HEK293T (cell line): ENCODE data around the gene PDE7B.

Experiments used
- CTCF ChIA-PET: fragments of 350-600 bp; formaldehyde crosslinking; extraction: SDS; loops from one replicate; lab custom pipeline; 2021; ENCODE audit warnings: antibody characterized with exemption, inconsistent platforms; lab: Yijun Ruan, JAX
- POLR2A ChIA-PET: fragments of 350-600 bp; formaldehyde crosslinking; extraction: SDS; loops from one replicate; lab custom pipeline; 2020; ENCODE audit warnings: antibody characterized with exemption, inconsistent platforms; lab: Yijun Ruan, JAX
- DNase-seq: peaks from one replicate; pipeline ENCODE4 v3.0.0; 2012; ENCODE audit warnings: mixed read lengths; ENCODE audit errors: extremely low spot score
- ARNT ChIP-seq: fragments of 450-650 bp; IDR thresholded peaks from 2 replicates; pipeline ENCODE4 v1.6.1; 2017; ENCODE audit warnings: mild to moderate bottlenecking
- BHLHE40 ChIP-seq: fragments of 450-650 bp; IDR thresholded peaks from 2 replicates; pipeline ENCODE4 v1.6.1; 2016; ENCODE audit warnings: mild to moderate bottlenecking, moderate library complexity, borderline replicate concordance
- CTBP1 ChIP-seq: fragments of 450-650 bp; IDR thresholded peaks from 2 replicates; pipeline ENCODE4 v1.6.1; 2016; ENCODE audit warnings: borderline replicate concordance
- ELF4 ChIP-seq: fragments of 450-650 bp; IDR thresholded peaks from 2 replicates; pipeline ENCODE4 v1.6.1; 2017; ENCODE audit warnings: antibody characterized with exemption
- FOXA1 ChIP-seq: fragments of 450-650 bp; IDR thresholded peaks from 2 replicates; pipeline ENCODE4 v1.6.1; 2016; ENCODE audit warnings: mild to moderate bottlenecking
- FOXK2 ChIP-seq: fragments of 450-650 bp; IDR thresholded peaks from 2 replicates; pipeline ENCODE4 v1.6.1; 2016; ENCODE audit warnings: mild to moderate bottlenecking
- FOXM1 ChIP-seq: fragments of 450-650 bp; IDR thresholded peaks from 2 replicates; pipeline ENCODE4 v1.6.1; 2017; ENCODE audit warnings: mild to moderate bottlenecking, borderline replicate concordance
- HDGF ChIP-seq: fragments of 450-650 bp; IDR thresholded peaks from 2 replicates; pipeline ENCODE4 v1.6.1; 2017; ENCODE audit warnings: antibody characterized with exemption, borderline replicate concordance
- L3MBTL2 ChIP-seq: fragments of 450-650 bp; conservative IDR thresholded peaks from 2 replicates; pipeline ENCODE4 v1.6.1; 2016; ENCODE audit warnings: mild to moderate bottlenecking
- LEF1 ChIP-seq: fragments of 450-650 bp; IDR thresholded peaks from 2 replicates; pipeline ENCODE4 v1.6.1; 2017; ENCODE audit warnings: mild to moderate bottlenecking, borderline replicate concordance
- NFRKB ChIP-seq: fragments of 450-650 bp; IDR thresholded peaks from 2 replicates; pipeline ENCODE4 v1.6.1; 2016; ENCODE audit warnings: mild to moderate bottlenecking, moderate library complexity
- SP1 ChIP-seq: fragments of 450-650 bp; IDR thresholded peaks from 2 replicates; pipeline ENCODE4 v1.6.1; 2017
- SUZ12 ChIP-seq: fragments of 450-650 bp; IDR thresholded peaks from 2 replicates; pipeline ENCODE4 v1.6.1; 2016; ENCODE audit warnings: mild to moderate bottlenecking
- TARDBP ChIP-seq: fragments of 450-650 bp; IDR thresholded peaks from 2 replicates; pipeline ENCODE4 v1.6.1; 2016
- ZNF384 ChIP-seq: fragments of 450-650 bp; IDR thresholded peaks from 2 replicates; pipeline ENCODE4 v1.6.1; 2016
- TF ChIP-seq, protein P1 (sequence below): fragments of 450-650 bp; IDR thresholded peaks from 2 replicates; pipeline ENCODE4 v1.6.1; 2016

The PDE7B gene

DNA sequence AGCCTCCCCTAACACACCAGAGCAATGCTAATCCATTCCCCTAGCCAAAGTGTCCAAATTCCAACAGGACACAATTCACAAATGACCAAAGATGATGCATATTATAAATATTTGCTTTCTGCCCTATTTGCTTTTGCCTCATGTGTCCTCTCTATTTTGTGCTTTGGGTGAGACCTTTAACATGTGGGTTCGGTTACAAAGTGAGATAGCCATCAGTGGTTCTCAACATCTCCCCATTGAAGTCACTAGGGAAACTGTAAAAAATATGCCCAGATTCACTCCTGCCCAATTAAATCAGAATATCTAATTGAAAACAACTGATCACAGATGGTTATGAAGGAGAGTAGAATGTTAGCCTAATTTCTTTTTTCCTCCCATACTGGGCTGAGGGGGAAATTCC is 239.4 kb downstream of the PDE7B start:
- DNase-seq, result no peak
- TF ChIP-seq ELF4 (no peak), HDGF (no peak), BHLHE40 (no peak), ARNT (no peak), FOXA1 (no peak), TARDBP (no peak), L3MBTL2 (no peak), NFRKB (no peak), FOXK2 (no peak)
- TF ChIP-seq, protein P1, sequence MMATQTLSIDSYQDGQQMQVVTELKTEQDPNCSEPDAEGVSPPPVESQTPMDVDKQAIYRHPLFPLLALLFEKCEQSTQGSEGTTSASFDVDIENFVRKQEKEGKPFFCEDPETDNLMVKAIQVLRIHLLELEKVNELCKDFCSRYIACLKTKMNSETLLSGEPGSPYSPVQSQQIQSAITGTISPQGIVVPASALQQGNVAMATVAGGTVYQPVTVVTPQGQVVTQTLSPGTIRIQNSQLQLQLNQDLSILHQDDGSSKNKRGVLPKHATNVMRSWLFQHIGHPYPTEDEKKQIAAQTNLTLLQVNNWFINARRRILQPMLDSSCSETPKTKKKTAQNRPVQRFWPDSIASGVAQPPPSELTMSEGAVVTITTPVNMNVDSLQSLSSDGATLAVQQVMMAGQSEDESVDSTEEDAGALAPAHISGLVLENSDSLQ, result no peak
- CTCF ChIA-PET, result no interaction called here
- POLR2A ChIA-PET, result no interaction called here

DNA sequence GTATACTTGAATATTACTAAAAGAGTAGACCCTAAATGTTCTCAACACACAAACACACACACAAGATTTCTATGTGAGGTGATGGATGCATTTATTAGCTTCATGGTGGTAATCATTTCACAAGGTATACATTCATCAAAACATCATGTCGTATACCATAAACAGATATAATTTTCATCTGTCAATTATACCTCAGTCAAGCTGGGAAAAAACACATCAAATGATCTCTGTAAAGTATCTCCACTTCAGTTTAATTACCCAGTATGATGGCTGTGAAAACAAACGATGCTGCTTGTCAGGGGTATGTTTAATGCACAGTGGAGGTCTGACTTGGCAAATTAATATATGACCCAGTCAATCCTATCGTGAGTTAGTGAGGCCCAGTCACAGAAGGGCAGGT is 241.4 kb downstream of the PDE7B start:
- POLR2A ChIA-PET, result no interaction called here
- TF ChIP-seq FOXA1 (no peak), ARNT (0 out of 2 replicates have a peak, but pooled peaks have one; percentile 75), CTBP1 (peak; percentile 92), ELF4 (no peak), HDGF (no peak), TARDBP (no peak), SUZ12 (no peak), LEF1 (peak; percentile 82), L3MBTL2 (no peak), BHLHE40 (no peak), FOXK2 (no peak), NFRKB (no peak), FOXM1 (peak; percentile 56; the same call in 1 of the 2 replicates), SP1 (no peak), ZNF384 (0 out of 2 replicates have a peak, but pooled peaks have one; percentile 20)
- TF ChIP-seq, protein P1, result peak; percentile 96
- DNase-seq, result no peak
- CTCF ChIA-PET, result interaction anchor here (0.6 kb wide), 1 partner anchor 10 kb away, joined by 3 read pairs; no protein-coding TSS in a partner anchor

DNA sequence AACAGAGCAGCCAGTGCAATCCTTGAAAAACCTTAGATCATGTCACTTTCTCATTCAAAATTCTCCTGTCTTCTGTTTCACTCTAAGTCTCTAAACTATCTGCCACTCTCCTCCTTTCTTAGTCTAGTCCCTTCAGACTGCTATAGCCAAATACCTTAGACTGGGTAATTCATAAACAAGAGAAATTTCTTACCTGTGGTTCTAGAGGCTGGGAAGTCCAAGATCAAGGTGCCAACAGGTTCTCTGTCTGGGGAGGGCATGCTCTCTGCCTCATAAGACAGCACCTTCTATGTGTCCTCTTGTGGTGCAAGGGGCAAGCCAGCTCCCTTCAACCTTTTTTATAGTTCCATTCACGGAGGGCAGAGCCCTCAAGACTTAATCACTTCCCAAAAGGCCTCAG is 242.3 kb downstream of the PDE7B start:
- TF ChIP-seq ELF4, result no peak
- no peak for TF ChIP-seq ARNT
- no peak for TF ChIP-seq NFRKB
- no peak for TF ChIP-seq ZNF384
- TF ChIP-seq FOXK2, result no peak
- no peak for TF ChIP-seq FOXA1
- TF ChIP-seq SP1, result no peak
- TF ChIP-seq FOXM1, result no peak
- TF ChIP-seq TARDBP, result no peak
- no peak for DNase-seq
- POLR2A ChIA-PET, result no interaction called here
- CTCF ChIA-PET, result no interaction called here

DNA sequence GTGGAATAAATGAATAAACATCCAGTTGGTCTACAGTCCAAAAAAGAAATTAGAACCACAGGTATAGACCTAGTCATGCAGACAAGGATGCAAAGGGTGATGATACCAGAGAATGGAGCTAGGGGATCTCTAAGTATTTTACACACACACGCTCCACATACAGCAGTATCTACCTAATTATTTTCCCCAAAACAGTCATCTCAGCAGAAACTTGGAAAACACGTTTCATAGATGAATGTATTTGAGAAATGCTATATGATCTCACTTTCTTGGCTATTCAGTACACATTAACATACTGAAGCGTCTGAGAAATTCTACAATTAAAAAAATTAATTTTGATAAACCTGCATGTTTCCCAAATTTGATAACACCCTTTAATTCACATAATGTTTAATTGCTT is 243.3 kb downstream of the PDE7B start:
- ChIA-PET POLR2A (no interaction called here), CTCF (no interaction called here)
- no peak for DNase-seq
- no peak for TF ChIP-seq FOXA1
- TF ChIP-seq NFRKB, result no peak
- TF ChIP-seq, protein P1, result no peak
- no peak for TF ChIP-seq FOXK2
- no peak for TF ChIP-seq ARNT
- TF ChIP-seq ZNF384, result no peak
- no peak for TF ChIP-seq LEF1
- TF ChIP-seq BHLHE40, result no peak
- TF ChIP-seq TARDBP, result no peak
- no peak for TF ChIP-seq HDGF
- TF ChIP-seq L3MBTL2, result no peak
- TF ChIP-seq FOXM1, result no peak
- no peak for TF ChIP-seq SP1
- TF ChIP-seq CTBP1, result no peak
- TF ChIP-seq ELF4, result no peak
- TF ChIP-seq SUZ12, result no peak

DNA sequence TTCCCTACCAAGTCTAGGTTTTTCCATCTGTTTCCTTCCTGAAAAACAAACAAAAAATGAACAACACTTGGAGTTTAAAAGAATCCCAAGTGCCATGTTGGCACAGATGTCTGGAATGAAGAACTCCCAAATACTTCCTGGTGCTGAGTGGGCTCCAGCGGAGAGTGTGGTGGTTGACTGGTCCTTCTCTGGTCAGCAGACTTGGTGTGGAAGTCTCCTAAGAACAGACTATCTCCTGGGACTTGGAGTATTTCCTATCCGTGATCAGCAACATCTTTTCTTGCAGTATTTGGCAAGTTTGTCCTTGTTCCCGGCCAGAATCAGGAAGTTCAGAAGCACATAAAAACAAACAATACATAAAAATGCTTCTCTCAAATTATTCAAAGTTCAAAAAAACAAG is 244.5 kb downstream of the PDE7B start:
- POLR2A ChIA-PET, result no interaction called here
- TF ChIP-seq FOXK2 (no peak), TARDBP (no peak), ELF4 (no peak), HDGF (no peak), CTBP1 (no peak), L3MBTL2 (no peak), SP1 (no peak), ARNT (no peak), LEF1 (no peak), SUZ12 (no peak), NFRKB (no peak), FOXA1 (no peak), ZNF384 (no peak), FOXM1 (no peak)
- TF ChIP-seq, protein P1, result no peak
- CTCF ChIA-PET, result no interaction called here
- DNase-seq, result no peak
